SU-DHL-6 (cell line): ENCODE measurements around the gene RGL3.

Experiments
- H2AFZ ChIP-seq: fragments of 200-600 bp; sonication (generic); 2 replicates; pipeline ENCODE4 v1.6.1; 2014; ENCODE audit warnings: low read depth, mild to moderate bottlenecking, moderate library complexity, mixed read lengths, antibody characterized with exemption, low read length; ENCODE audit not compliant: severe bottlenecking
- H3F3A ChIP-seq: fragments of 200-600 bp; shearing (Covaris generic); 2 replicates; pipeline ENCODE4 v1.6.0; 2016; ENCODE audit warnings: antibody characterized with exemption, mild to moderate bottlenecking; ENCODE audit not compliant: insufficient read depth
- H3K27ac ChIP-seq: fragments of 200-600 bp; sonication (generic); 2 replicates; pipeline ENCODE4 v1.5.1; 2016; ENCODE audit warnings: low read depth, mild to moderate bottlenecking, low read length, moderate library complexity, mixed read lengths
- H3K27me3 ChIP-seq: fragments of 200-600 bp; sonication (generic), shearing (Covaris generic); 2 replicates; pipeline ENCODE4 v1.6.0; 2014; ENCODE audit warnings: mild to moderate bottlenecking, low read length
- H3K36me3 ChIP-seq: fragments of 200-600 bp; sonication (generic); 2 replicates; pipeline ENCODE4 v1.6.1; 2014; ENCODE audit warnings: mild to moderate bottlenecking, low read length, mixed read lengths
- H3K4me2 ChIP-seq: fragments of 300-600, 200-600 bp; shearing (Covaris generic), sonication (generic); 2 replicates; pipeline ENCODE4 v1.6.0; 2014; ENCODE audit warnings: low read length, low read depth, mild to moderate bottlenecking; ENCODE audit not compliant: poor library complexity, severe bottlenecking
- H3K4me3 ChIP-seq: fragments of 200-600 bp; sonication (generic); 2 replicates; pipeline ENCODE4 v1.5.1; 2014; ENCODE audit warnings: antibody characterized with exemption, low read length, mild to moderate bottlenecking, mixed read lengths; ENCODE audit not compliant: insufficient read depth, poor library complexity, severe bottlenecking
- H3K79me2 ChIP-seq: fragments of 200-600 bp; sonication (generic); 2 replicates; pipeline ENCODE4 v1.6.1; 2014; ENCODE audit warnings: mild to moderate bottlenecking, low read length, moderate library complexity; ENCODE audit not compliant: insufficient read depth
- H3K9ac ChIP-seq: fragments of 200-600 bp; sonication (generic); 2 replicates; pipeline ENCODE4 v1.7.0; 2014; ENCODE audit warnings: mild to moderate bottlenecking, low read length
- H3K9me2 ChIP-seq: fragments of 200-600 bp; sonication (generic); replicated peaks from 2 replicates; pipeline ENCODE4 v1.6.1; 2014; ENCODE audit warnings: low read length; ENCODE audit not compliant: insufficient read depth
- H3K9me3 ChIP-seq: fragments of 200-600 bp; sonication (generic); 2 replicates; pipeline ENCODE4 v1.6.1; 2014; ENCODE audit warnings: low read length, mixed read lengths; ENCODE audit not compliant: insufficient read depth
- H4K20me1 ChIP-seq: fragments of 200-600 bp; sonication (generic); 2 replicates; pipeline ENCODE4 v1.6.1; 2014; ENCODE audit warnings: low read depth, mild to moderate bottlenecking, antibody characterized with exemption, low read length, moderate library complexity, mixed read lengths
- CTCF ChIP-seq: fragments of 200-600 bp; sonication (generic); IDR thresholded peaks from one replicate; pipeline ENCODE4 v1.5.1; 2017; ENCODE audit warnings: antibody characterized with exemption, mild to moderate bottlenecking, low read length, moderate library complexity; ENCODE audit not compliant: insufficient read depth, poor library complexity, severe bottlenecking
- EZH2phosphoT487 ChIP-seq: fragments of 200-600 bp; sonication (generic), shearing (Covaris generic); conservative IDR thresholded peaks from 2 replicates; pipeline ENCODE4 v1.6.1; 2018; ENCODE audit warnings: mild to moderate bottlenecking, antibody characterized with exemption, low read length, moderate library complexity, mixed read lengths

RGL3 gene

GRCh38 chr19:11450570-11451326 is 31.6 kb upstream of the RGL3 start:
- no peak overlapping the region for H3K9ac ChIP-seq
- H3K36me3 ChIP-seq, result no peaks in the 10 kb centered on the region
- H2AFZ ChIP-seq, result no peak overlapping the region
- no peaks in the 10 kb centered on the region for H3K27me3 ChIP-seq
- no peak overlapping the region for H3K4me3 ChIP-seq
- H3K79me2 ChIP-seq, result no peaks in the 10 kb centered on the region
- no peaks in the 10 kb centered on the region for H4K20me1 ChIP-seq
- H3K9me2 ChIP-seq, result no peaks in the 10 kb centered on the region
- no peaks in the 10 kb centered on the region for H3K9me3 ChIP-seq
- TF ChIP-seq EZH2phosphoT487 (no peak), CTCF (no peak)
- H3K4me2 ChIP-seq, result no peak overlapping the region
- no peak overlapping the region for H3K27ac ChIP-seq
- 0 out of 2 replicates have a peak, but pooled peaks cover 8% of the 10 kb centered on the region for H3F3A ChIP-seq

- TF ChIP-seq CTCF, result no peak
- no peak for TF ChIP-seq EZH2phosphoT487
- H2AFZ ChIP-seq, result no peak overlapping the region
- H3F3A ChIP-seq, result 0 out of 2 replicates have a peak, but pooled peaks cover 8% of the 10 kb centered on the region
- H4K20me1 ChIP-seq, result no peaks in the 10 kb centered on the region
- no peaks in the 10 kb centered on the region for H3K27me3 ChIP-seq
- H3K9ac ChIP-seq, result no peak overlapping the region
- H3K9me3 ChIP-seq, result no peaks in the 10 kb centered on the region
- no peaks in the 10 kb centered on the region for H3K9me2 ChIP-seq
- H3K79me2 ChIP-seq, result no peaks in the 10 kb centered on the region
- no peaks in the 10 kb centered on the region for H3K36me3 ChIP-seq
- no peak overlapping the region for H3K27ac ChIP-seq
- no peak overlapping the region for H3K4me3 ChIP-seq
- H3K4me2 ChIP-seq, result no peak overlapping the region
Observed at GRCh38 chr19:11448923-11449554, 29.9 kb upstream of the RGL3 start.

GRCh38 chr19:11448410-11448809 is 29.3 kb upstream of the RGL3 start:
- H3K36me3 ChIP-seq, result no peaks in the 10 kb centered on the region

More at GRCh38 chr19:11448410-11448809, 29.3 kb upstream of the RGL3 start:
- Histone ChIP-seq H3K4me3 (no peak overlapping the region), H2AFZ (no peak overlapping the region), H3K79me2 (no peaks in the 10 kb centered on the region), H3K9me2 (no peaks in the 10 kb centered on the region), H3K4me2 (no peak overlapping the region), H3K27me3 (no peaks in the 10 kb centered on the region), H3K27ac (no peak overlapping the region), H3K9me3 (no peaks in the 10 kb centered on the region), H3F3A (0 out of 2 replicates have a peak, but pooled peaks cover 8% of the 10 kb centered on the region), H3K9ac (no peak overlapping the region), H4K20me1 (no peaks in the 10 kb centered on the region)
- TF ChIP-seq EZH2phosphoT487 (no peak), CTCF (no peak)
